Epithelial cell of proximal tubule (primary cell): ENCODE measurements around the gene AXIN1. TPM values are rescaled to one million over a fixed set of nuclear protein-coding genes. Genes with fewer than 3 reads are reported as not detected.
A peak's percentile ranks its signal among the peaks of the same experiment; 100 is the strongest.
"Not testable (repeated sequence)": the region's sequence is repeated elsewhere in the genome, so short reads cannot be mapped to it uniquely, and the experiment has no call there.

ENCODE experiments used
- DNase-seq: peaks from one replicate; pipeline ENCODE4 v3.0.0-alpha.2; 2011; ENCODE audit warnings: low read depth
- H3K4me3 ChIP-seq: 2 replicates; pipeline ENCODE4 v1.5.1; 2011; ENCODE audit warnings: low read depth, mild to moderate bottlenecking, low read length
- CTCF ChIP-seq: conservative IDR thresholded peaks from 2 replicates; pipeline ENCODE4 v1.5.1; 2012; ENCODE audit warnings: low read depth, mild to moderate bottlenecking, low read length
- total RNA-seq: library from RNA; depleted of rRNA; stranded (reverse); fragments of >200 nt; gene quantifications from 2 replicates; pipeline ENCODE4 v1.2.3, GENCODE V29; 2015

AXIN1 gene
- total RNA-seq, 1 donor from 2014 or later: 36.0 TPM

- no peak for DNase-seq
- H3K4me3 ChIP-seq: no peak overlapping the region
- TF ChIP-seq CTCF: no peak
Measured at GRCh38 chr16:366476-366875, 14.0 kb upstream of the AXIN1 start.

GRCh38 chr16:364595-365491 lies 12.3 kb upstream of the AXIN1 start:
- no peak for TF ChIP-seq CTCF
- no peak for DNase-seq
- H3K4me3 ChIP-seq: no peak overlapping the region

GRCh38 chr16:363766-364490 lies 11.4 kb upstream of the AXIN1 start:
- no peak for TF ChIP-seq CTCF
- no peak for DNase-seq
- no peak overlapping the region for H3K4me3 ChIP-seq

- H3K4me3 ChIP-seq: no peak overlapping the region
- no peak for TF ChIP-seq CTCF
- no peak for DNase-seq
Measured at GRCh38 chr16:363110-363765, 10.7 kb upstream of the AXIN1 start.

- not testable (repeated sequence) for H3K4me3 ChIP-seq, DNase-seq
Measured at GRCh38 chr16:362702-362999, 10.1 kb upstream of the AXIN1 start.

GRCh38 chr16:361872-362701 lies 9.6 kb upstream of the AXIN1 start:
- H3K4me3 ChIP-seq: peak overlapping the region; percentile 26
- peak; percentile 88 for TF ChIP-seq CTCF
- DNase-seq: no peak
